GM12872 (cell line): ENCODE measurements around the gene IL37.

Source experiments
- TF ChIP-seq, protein P1 (sequence below): IDR thresholded peaks from 3 replicates; pipeline ENCODE4 v1.5.1; 2011; ENCODE audit warnings: low read depth, mild to moderate bottlenecking, low read length, moderate library complexity; ENCODE audit not compliant: insufficient read depth

The IL37 gene

DNA sequence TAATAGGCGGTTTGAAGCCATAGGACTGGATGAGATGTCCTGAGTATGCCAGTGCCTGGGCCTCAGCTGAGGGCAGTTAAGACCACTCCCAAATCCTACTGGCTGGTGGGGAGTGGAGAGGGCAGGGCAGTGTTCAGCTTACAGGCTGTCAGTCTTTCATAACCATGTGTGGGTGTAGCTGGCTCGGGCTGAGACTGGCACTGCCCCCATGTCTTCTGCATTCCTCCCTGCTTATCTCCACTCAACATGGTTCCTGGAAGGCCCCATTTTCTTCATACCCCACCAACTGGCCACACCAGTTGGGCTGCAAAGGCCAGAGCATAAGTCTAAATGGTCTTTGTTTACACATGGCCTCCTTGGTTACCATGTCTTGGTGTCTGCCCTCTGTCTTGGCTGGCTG, 17.2 kb upstream of the IL37 start:
- TF ChIP-seq, protein P1, sequence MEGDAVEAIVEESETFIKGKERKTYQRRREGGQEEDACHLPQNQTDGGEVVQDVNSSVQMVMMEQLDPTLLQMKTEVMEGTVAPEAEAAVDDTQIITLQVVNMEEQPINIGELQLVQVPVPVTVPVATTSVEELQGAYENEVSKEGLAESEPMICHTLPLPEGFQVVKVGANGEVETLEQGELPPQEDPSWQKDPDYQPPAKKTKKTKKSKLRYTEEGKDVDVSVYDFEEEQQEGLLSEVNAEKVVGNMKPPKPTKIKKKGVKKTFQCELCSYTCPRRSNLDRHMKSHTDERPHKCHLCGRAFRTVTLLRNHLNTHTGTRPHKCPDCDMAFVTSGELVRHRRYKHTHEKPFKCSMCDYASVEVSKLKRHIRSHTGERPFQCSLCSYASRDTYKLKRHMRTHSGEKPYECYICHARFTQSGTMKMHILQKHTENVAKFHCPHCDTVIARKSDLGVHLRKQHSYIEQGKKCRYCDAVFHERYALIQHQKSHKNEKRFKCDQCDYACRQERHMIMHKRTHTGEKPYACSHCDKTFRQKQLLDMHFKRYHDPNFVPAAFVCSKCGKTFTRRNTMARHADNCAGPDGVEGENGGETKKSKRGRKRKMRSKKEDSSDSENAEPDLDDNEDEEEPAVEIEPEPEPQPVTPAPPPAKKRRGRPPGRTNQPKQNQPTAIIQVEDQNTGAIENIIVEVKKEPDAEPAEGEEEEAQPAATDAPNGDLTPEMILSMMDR: no peak

DNA sequence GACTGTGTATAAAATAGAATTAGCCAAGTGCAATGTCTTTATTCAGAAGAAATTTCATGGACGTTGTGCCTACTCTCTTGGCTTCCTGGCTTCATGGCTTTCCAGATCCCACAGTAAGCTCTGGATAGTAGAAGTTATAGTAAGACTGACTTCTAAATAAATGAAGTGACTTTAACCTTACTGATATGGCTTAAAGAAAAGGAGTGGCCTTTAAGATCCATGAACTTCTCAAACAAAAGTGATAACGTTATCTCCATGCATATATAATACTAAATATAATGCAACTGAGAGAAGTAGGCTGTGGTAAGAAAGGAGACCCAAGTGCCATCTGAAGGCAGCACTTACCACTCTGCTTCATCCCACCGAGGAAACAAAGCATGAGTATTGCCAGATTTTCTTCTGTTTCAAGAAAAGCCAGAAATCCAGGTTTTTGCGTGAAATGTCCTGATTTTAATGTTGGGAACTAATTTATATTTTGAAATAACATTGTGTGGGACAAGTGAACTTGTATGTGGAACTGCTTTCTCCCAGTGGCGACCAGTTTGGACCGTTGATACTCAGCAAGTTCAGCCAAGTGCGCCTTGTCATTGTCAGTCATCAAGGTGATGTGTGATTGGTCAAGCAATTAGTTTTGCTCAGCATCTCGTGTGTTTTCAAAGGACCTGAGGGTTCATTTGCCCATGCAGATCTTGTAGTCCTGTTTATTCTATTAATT, 13.9 kb upstream of the IL37 start:
- TF ChIP-seq, protein P1: no peak

- TF ChIP-seq, protein P1: no peak
Observed at GRCh38 chr2:112897624-112897978, 13.4 kb upstream of the IL37 start.

- TF ChIP-seq, protein P1: no peak
Observed at GRCh38 chr2:112902816-112903215, 8.1 kb upstream of the IL37 start.

- TF ChIP-seq, protein P1: no peak
Observed at GRCh38 chr2:112904883-112905282, 6.1 kb upstream of the IL37 start.

DNA sequence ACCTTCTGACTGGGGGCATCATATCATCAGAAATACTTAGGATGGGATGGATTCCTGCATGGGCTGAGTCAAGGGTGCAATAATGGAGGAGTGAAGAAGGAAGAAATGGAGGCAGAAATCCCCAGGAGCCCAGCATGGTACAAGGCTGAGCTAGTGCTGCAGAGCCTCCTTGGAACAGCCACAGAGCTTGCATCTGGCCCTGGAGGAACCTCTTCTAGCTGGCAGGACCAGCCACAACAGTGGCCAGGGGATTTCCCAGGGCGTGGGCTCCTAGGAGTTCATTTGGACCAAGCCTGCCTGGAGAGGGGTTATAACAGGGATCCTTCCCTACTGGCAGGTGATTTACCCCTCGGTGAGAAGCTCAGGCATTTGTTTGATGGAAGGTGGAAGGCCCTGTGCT, 4.7 kb upstream of the IL37 start:
- TF ChIP-seq, protein P1: no peak

DNA sequence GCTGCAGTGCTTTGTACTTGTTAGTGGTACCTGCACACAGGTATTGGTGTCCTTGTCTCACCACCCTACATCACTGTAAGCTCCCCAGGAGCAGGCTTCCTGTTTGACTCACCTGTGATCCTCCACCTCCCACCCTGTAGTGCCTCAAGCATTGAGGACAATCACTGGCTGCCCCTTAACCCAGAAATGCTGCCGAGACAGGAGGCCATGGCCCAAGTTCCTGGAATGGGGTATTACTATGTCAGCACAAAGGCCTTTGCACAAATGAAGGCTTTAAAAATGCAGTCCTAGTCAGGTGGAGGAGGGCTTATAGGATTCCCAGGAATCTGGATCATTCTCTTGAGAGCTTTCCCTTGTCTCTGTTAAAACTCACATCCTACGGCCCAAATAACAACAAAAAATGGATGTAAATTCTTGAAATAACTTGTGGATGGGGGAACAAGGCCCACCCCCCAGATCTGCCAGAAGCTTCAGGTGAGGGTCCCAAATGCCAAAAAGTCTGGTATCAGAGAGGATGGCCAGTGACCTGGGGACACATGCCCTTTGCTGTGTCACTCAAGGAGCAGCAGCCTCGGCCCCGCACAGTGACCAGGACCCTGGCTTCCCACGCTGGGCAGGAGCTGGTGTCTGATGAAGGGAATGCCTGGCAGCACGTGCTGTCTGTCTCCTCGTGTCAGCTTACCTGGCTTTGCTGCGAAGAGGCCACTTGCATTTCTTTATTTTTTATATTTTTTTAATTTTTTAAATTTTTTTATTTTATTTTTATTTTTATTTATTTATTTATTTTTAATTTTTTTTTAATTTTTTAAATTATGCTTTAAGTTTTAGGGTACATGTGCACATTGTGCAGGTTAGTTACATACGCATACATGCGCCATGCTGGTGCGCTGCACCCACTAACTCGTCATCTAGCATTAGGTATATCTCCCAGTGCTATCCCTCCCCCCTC, 3.7 kb upstream of the IL37 start:
- TF ChIP-seq, protein P1: no peak
